Esophagus (tissue), 2 donors: ENCODE measurements around the gene FAM53B. TPM values are rescaled to one million over a fixed set of nuclear protein-coding genes. Genes with fewer than 3 reads are reported as not detected.
A peak's percentile ranks its signal among the peaks of the same experiment; 100 is the strongest.

Experiments used
- H3K27ac ChIP-seq, 2 donors: one replicate each; pipeline ENCODE4 v1.5.1; 2013; ENCODE audit warnings: low read depth in 2 of 2, mild to moderate bottlenecking in 2 of 2, inconsistent platforms in 1 of 2, low read length in 1 of 2, moderate library complexity in 1 of 2
- H3K27me3 ChIP-seq, 2 donors: one replicate each; pipeline ENCODE4 v1.6.1; 2013; ENCODE audit warnings: low read length in 2 of 2, control low read depth in 1 of 2, mild to moderate bottlenecking in 1 of 2; ENCODE audit not compliant: insufficient read depth in 2 of 2, control insufficient read depth in 1 of 2
- H3K36me3 ChIP-seq, 2 donors: one replicate each; pipeline ENCODE4 v1.6.1; 2013; ENCODE audit warnings: low read length in 1 of 2; ENCODE audit not compliant: control insufficient read depth in 2 of 2, insufficient read depth in 2 of 2
- H3K4me1 ChIP-seq, 2 donors: one replicate each; pipeline ENCODE4 v1.6.1; 2013; ENCODE audit warnings: low read length in 1 of 2; ENCODE audit not compliant: control insufficient read depth in 2 of 2, insufficient read depth in 2 of 2
- H3K4me3 ChIP-seq, 2 donors: one replicate each; pipeline ENCODE4 v1.5.1; 2013; ENCODE audit warnings: low read length in 2 of 2, mild to moderate bottlenecking in 2 of 2, low read depth in 1 of 2, moderate library complexity in 1 of 2
- H3K9me3 ChIP-seq, 2 donors: one replicate each; pipeline ENCODE4 v1.6.1; 2013; ENCODE audit warnings: mild to moderate bottlenecking in 2 of 2, low read depth in 1 of 2, low read length in 1 of 2, moderate library complexity in 1 of 2; ENCODE audit not compliant: control insufficient read depth in 2 of 2, insufficient read depth in 1 of 2
- WGBS, 2 donors: extraction: QIAGEN DNeasy Blood & Tissue Kit; methylation state at CpG; one replicate each; pipeline ENCODE4 v1.1.7; 2013; 5-methylcytosine and 5-hydroxymethylcytosine counted together
- polyA plus RNA-seq, 2 donors: library from polyadenylated mRNA; stranded (reverse); fragments of 200-250 nt; gene quantifications; one replicate each; pipeline ENCODE4 v1.2.3, GENCODE V29; 2013
- donor health status: healthy with polysubstance abuse.
- donor health status: Bipolar disorder and iron deficiency.

FAM53B gene
- polyA plus RNA-seq, 2 donors = 9.0 to 16.8 TPM

GRCh38 chr10:124712704-124713407, 31.3 kb downstream of the FAM53B start:
- H3K27ac ChIP-seq = no peak overlapping the region
- no peak overlapping the region for H3K4me3 ChIP-seq
- 85% methylated on average over 5 of the region's 5 CpGs for WGBS, 2 donors
- H3K36me3 ChIP-seq = no peaks in the 10 kb centered on the region
- H3K9me3 ChIP-seq = no peaks in the 10 kb centered on the region
- H3K4me1 ChIP-seq = peaks cover 2 to 26% of the 10 kb centered on the region in 2 donors
- no peaks in the 10 kb centered on the region for H3K27me3 ChIP-seq

GRCh38 chr10:124711145-124711544, 33.0 kb downstream of the FAM53B start:
- WGBS, 2 donors = 79 to 80% methylated on average over 7 of the region's 7 CpGs
- H3K4me1 ChIP-seq = peaks cover 7 to 33% of the 10 kb centered on the region in 2 donors
- H3K27ac ChIP-seq = peak overlapping the region; percentile 11 to 54

GRCh38 chr10:124710266-124710881, 33.8 kb downstream of the FAM53B start:
- Histone ChIP-seq H3K4me3 (no peak overlapping the region), H3K4me1 (peaks cover 9 to 32% of the 10 kb centered on the region in 2 donors), H3K9me3 (no peaks in the 10 kb centered on the region), H3K27me3 (no peaks in the 10 kb centered on the region), H3K36me3 (peaks cover 3 to 11% of the 10 kb centered on the region in 2 donors), H3K27ac (peak overlapping the region; percentile 43 to 90)
- WGBS, 2 donors = 70 to 75% methylated on average over 14 of the region's 14 CpGs

More at GRCh38 chr10:124711145-124711544, 33.0 kb downstream of the FAM53B start:
- no peak overlapping the region for H3K4me3 ChIP-seq
- peaks cover 0 to 5% of the 10 kb centered on the region in 2 donors for H3K36me3 ChIP-seq
- no peaks in the 10 kb centered on the region for H3K27me3 ChIP-seq
- no peaks in the 10 kb centered on the region for H3K9me3 ChIP-seq

- peaks cover 9 to 32% of the 10 kb centered on the region in 2 donors for H3K4me1 ChIP-seq
- WGBS, 2 donors = 43 to 57% methylated on average over 10 of the region's 10 CpGs
- peak overlapping the region; percentile 43 to 90 for H3K27ac ChIP-seq
- no peaks in the 10 kb centered on the region for H3K27me3 ChIP-seq
- no peak overlapping the region for H3K4me3 ChIP-seq
- peaks cover 3 to 16% of the 10 kb centered on the region in 2 donors for H3K36me3 ChIP-seq
- no peaks in the 10 kb centered on the region for H3K9me3 ChIP-seq
Observed at GRCh38 chr10:124709861-124710260, 34.3 kb downstream of the FAM53B start.

- Histone ChIP-seq H3K27me3 (no peaks in the 10 kb centered on the region), H3K36me3 (peaks cover 3 to 23% of the 10 kb centered on the region in 2 donors), H3K27ac (peak overlapping the region; percentile 35 to 84), H3K9me3 (no peaks in the 10 kb centered on the region), H3K4me1 (peaks cover 9 to 32% of the 10 kb centered on the region in 2 donors), H3K4me3 (no peak overlapping the region)
- WGBS, 2 donors = 69 to 75% methylated on average over 11 of the region's 11 CpGs
Observed at GRCh38 chr10:124708922-124709520, 35.2 kb downstream of the FAM53B start.

- Histone ChIP-seq H3K27me3 (no peaks in the 10 kb centered on the region), H3K4me3 (no peak overlapping the region), H3K9me3 (no peaks in the 10 kb centered on the region), H3K36me3 (peaks cover 3 to 30% of the 10 kb centered on the region in 2 donors), H3K27ac (peak overlapping the region; percentile 35 to 75), H3K4me1 (peaks cover 9 to 37% of the 10 kb centered on the region in 2 donors)
- WGBS, 2 donors = 24 to 37% methylated on average over 9 of the region's 9 CpGs
Observed at GRCh38 chr10:124708246-124708779, 35.9 kb downstream of the FAM53B start.

- Histone ChIP-seq H3K4me3 (no peak overlapping the region), H3K27ac (no peak overlapping the region), H3K4me1 (peaks cover 9 to 40% of the 10 kb centered on the region in 2 donors), H3K27me3 (no peaks in the 10 kb centered on the region), H3K9me3 (no peaks in the 10 kb centered on the region), H3K36me3 (peaks cover 3 to 34% of the 10 kb centered on the region in 2 donors)
- 84 to 90% methylated on average over 8 of the region's 8 CpGs for WGBS, 2 donors
Observed at GRCh38 chr10:124707551-124707950, 36.6 kb downstream of the FAM53B start.

GRCh38 chr10:124707144-124707467, 37.1 kb downstream of the FAM53B start:
- WGBS, 2 donors = 57 to 66% methylated on average over 3 of the region's 3 CpGs
- H3K9me3 ChIP-seq = no peaks in the 10 kb centered on the region
- H3K4me1 ChIP-seq = peaks cover 9 to 40% of the 10 kb centered on the region in 2 donors
- no peak overlapping the region for H3K4me3 ChIP-seq
- H3K36me3 ChIP-seq = peaks cover 3 to 35% of the 10 kb centered on the region in 2 donors
- peak overlapping the region in 1 of 2 donors; percentile 20 for H3K27ac ChIP-seq
- no peaks in the 10 kb centered on the region for H3K27me3 ChIP-seq

GRCh38 chr10:124706462-124707143, 37.6 kb downstream of the FAM53B start:
- Histone ChIP-seq H3K9me3 (no peaks in the 10 kb centered on the region), H3K27ac (peak overlapping the region; percentile 9 to 38), H3K4me3 (no peak overlapping the region), H3K27me3 (no peaks in the 10 kb centered on the region), H3K36me3 (peaks cover 3 to 35% of the 10 kb centered on the region in 2 donors), H3K4me1 (peaks cover 13 to 42% of the 10 kb centered on the region in 2 donors)
- 81 to 83% methylated on average over 9 of the region's 9 CpGs for WGBS, 2 donors
